HFF-Myc (cell line): Measurements from ENCODE around the gene FERMT3.
"Not testable (repeated sequence)": the region's sequence is repeated elsewhere in the genome, so short reads cannot be mapped to it uniquely, and the experiment has no call there.

ENCODE experiments used
- DNase-seq: peaks from one replicate; pipeline ENCODE4 v3.0.0-alpha.2; 2011; ENCODE audit warnings: low read depth; ENCODE audit errors: extremely low read depth
- H3K4me3 ChIP-seq: replicated peaks from 2 replicates; pipeline ENCODE4 v1.5.1; 2011; ENCODE audit warnings: low read depth, mild to moderate bottlenecking, control low read depth, low read length
- CTCF ChIP-seq: IDR thresholded peaks from 2 replicates; pipeline ENCODE4 v1.5.1; 2012; ENCODE audit warnings: mild to moderate bottlenecking, low read depth, low read length, control low read depth; ENCODE audit errors: missing control alignments

Gene FERMT3

GRCh38 chr11:64206457-64207255 is at the start of gene FERMT3:
Gene FERMT3, plus strand, starts transcription at chr11:64206721. Its CDS starts 644 bp downstream, at chr11:64207365.
- TF ChIP-seq CTCF, result no peak
- H3K4me3 ChIP-seq, result no peak within 1 kb of the TSS

GRCh38 chr11:64157631-64158394 is 48.7 kb upstream of the FERMT3 start:
- no peak for DNase-seq
- TF ChIP-seq CTCF, result no peak

More at GRCh38 chr11:64206457-64207255, at the start of gene FERMT3:
- no peak for DNase-seq

GRCh38 chr11:64161037-64161436 is 45.5 kb upstream of the FERMT3 start:
- no peak overlapping the region for H3K4me3 ChIP-seq
- no peak for DNase-seq
- TF ChIP-seq CTCF, result no peak

More at GRCh38 chr11:64157631-64158394, 48.7 kb upstream of the FERMT3 start:
- no peak overlapping the region for H3K4me3 ChIP-seq

GRCh38 chr11:64162769-64163168 is 43.8 kb upstream of the FERMT3 start:
- DNase-seq, H3K4me3 ChIP-seq: not testable (repeated sequence)

GRCh38 chr11:64163951-64164350 is 42.6 kb upstream of the FERMT3 start:
- no peak for DNase-seq
- H3K4me3 ChIP-seq, result peak overlapping the region; percentile 78
- no peak for TF ChIP-seq CTCF

GRCh38 chr11:64164392-64165312 is 41.9 kb upstream of the FERMT3 start:
- DNase-seq, result no peak
- H3K4me3 ChIP-seq, result peak overlapping the region; percentile 78
- no peak for TF ChIP-seq CTCF
